ENCODE data around the gene DNALI1.
"Not testable (repeated sequence)": the region's sequence is repeated elsewhere in the genome, so short reads cannot be mapped to it uniquely, and the experiment has no call there.

The DNALI1 gene

DNA sequence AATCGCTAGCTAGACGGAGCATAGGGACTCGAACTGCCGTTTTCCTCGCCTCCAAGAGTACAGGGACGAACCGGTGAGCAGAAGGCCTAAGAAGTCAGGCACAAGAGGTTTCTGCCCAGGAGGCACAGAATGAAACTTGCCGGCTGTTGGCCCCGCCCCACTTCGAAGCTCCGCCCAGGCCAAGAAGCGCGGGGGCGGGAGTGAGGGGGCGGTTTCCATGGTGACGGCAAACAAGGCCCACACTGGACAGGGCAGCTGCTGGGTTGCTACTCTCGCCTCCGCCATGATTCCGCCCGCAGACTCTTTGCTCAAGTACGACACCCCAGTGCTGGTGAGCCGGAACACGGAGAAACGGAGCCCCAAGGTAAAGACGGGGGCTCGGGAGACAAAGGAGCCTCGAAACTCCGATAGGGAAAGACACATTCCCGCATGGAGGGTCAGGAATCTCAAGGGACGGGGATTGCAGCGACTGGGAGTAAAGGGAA, at the start of gene DNALI1:
Gene DNALI1 (plus strand): TSS at position 229 of the 485 bp plus-strand sequence. CDS start 55 bp downstream, at position 284.
- peak; percentile 83 for DNase-seq

DNA sequence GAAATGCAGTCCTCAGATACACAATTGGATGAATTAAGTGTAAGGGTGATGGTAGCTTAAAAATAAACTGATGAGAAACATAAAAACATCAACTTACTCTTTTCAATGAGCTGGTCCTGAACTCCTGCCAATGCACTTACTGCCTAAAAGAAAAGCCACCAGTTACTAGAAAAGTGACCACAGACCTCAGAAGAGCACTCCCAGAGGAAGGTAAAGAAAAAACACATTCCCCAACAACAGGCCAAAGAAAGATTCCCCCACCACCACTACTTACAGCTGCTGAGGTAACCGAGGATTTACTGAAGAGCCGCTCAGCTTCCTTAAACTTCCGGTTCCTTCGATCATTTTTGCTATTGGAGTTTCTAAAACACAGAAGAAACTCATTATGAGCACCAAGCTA, 47.6 kb upstream of the DNALI1 start:
- DNase-seq = no peak

DNA sequence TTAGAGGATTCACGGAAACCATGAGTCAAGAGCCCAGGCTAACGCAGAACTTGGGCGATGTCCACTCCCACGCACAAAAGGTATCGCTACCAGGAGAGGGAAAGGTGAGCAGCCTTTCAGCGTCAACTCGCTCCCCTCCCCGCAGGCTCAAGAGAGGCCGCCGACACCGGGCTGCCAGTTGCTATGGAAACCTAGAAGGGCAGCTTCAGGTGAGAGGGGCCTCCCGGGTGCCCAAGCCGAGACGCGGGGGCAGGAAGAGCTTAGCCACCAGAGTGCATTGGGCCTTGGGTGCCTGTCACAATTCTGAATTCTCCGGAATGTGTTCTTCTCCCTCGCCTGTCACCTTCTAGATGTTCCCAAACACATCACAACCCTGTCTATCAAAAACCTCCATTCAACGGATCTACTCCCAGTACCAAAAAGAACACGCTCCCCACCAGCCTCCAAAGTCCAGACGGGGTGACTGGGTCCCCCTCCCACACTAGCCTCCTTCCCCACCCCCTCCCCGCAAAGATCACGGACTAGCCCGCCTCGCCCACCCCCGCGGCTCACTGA, 42.9 kb upstream of the DNALI1 start:
- DNase-seq = peak; percentile 68

DNA sequence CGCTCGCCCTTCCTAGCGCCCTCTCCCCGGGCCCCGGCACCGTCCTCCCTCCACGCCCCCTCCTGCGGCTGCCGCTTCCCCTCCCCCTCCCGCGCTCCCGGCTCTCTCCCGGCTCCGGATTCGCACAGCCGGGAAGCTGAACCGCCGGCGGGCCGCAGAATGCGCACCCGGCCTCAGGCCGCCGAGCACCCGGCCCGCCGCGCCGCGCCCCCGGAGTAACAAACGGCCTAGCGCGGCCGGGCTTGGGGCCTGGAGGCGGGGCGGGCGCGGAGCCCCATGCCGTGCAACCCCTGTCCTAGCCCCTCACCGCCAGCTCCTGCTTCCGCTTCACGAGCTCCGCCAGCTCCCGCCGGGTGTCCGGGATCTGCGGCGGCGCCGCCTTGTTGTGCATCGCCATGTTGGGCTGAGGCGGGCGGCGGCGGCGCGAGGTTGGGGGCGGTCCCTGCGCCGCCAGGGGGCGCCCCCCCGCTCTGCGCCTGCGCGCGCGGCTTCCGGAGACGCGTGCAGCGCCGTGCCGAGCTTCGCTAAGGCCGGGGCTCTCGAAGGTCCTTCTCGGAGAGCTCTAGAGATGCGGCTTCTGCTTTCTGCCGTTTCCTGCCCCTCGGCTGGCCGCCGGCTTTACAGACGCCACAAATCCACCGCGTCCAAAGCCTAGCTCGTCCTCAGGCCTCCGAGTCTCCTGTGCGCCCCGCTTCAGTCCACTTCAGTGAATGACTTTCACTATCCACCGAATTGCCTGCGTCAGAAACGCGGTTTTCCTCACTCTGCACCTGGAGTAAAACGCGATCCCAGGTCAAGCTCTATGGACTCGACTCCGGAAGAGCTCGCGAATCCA, 42.2 kb upstream of the DNALI1 start, which contains the start of gene MEAF6:
Gene MEAF6 (minus strand): TSS at position 417 of the 835 bp plus-strand sequence. CDS start 20 bp downstream, at position 397.
- DNase-seq = peak; percentile 89

DNA sequence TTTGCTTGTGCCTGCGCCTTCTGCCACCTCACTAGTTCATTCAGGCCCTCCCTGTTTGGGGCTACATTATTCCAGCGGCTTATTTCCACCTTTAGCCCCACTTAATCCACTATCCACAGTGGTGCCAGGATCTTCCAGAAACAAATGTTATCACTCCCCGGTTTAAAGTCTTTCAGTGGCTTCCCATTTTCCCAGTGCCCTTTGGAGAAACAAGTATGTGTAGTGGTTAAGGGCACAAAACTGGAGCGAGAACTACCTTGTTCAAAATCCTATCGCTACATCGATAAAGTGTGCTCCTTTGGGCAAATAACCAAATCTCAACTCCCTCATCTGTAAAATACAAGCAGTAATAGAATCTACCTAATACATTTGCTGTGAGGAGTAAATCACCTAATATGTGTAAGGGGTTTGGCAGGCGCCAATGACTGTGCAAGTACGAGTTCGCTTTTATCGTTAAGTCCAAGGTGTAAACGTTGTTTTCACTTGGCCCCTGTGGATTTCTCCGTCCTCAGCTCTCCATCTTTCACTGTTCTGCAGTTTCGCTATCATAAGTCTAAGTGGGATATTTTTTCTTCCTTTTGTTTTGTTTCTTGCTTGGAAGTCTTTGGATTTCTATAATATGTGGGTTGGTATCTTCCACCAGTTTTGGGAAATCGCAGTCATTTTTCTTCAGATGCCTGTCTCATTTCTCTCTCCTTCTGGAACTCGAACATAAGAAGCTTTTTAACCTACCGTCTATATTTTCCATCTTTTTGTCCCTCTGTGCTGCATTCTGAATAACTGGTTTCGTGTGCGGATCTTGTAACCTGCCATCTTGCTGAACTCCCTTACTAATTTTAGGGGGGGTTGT, 41.3 kb upstream of the DNALI1 start:
- no peak for DNase-seq

DNA sequence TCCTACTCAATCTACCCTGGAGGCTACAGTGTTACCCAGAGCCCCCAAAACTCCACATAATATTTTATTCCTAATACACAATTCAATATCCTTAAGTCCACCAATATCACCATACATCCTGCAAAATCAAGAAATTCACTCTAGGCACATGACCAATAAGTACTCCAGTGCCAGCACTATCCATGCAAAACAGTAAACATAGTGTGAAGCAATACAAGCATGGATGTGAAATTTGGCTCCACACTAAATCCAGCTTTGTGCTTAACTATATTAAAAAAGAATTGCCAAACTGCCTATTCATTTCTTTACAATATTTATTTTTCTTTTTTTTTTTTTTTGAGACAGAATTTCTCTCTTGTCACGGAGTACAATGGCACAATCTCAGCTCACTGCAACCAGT, 39.2 kb upstream of the DNALI1 start:
- no peak for DNase-seq

DNA sequence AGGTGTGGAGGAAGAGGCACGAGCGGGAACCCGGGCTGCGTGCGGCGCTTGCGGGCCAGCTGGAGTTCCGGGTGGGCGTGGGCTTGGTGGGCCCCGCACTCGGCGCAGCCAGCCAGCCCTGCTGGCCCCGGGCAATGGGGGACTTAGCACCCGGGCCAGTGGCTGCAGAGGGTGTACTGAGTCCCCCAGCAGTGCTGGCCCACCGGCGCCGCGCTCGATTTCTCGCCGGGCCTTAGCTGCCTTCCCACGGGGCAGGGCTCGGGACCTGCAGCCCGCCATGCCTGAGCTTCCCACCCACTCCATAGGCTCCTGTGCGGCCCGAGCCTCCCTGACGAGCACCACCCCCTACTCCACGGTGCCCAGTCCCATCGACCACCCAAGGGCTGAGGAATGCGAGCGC, 38.5 kb upstream of the DNALI1 start:
- DNase-seq = not testable (repeated sequence)

DNA sequence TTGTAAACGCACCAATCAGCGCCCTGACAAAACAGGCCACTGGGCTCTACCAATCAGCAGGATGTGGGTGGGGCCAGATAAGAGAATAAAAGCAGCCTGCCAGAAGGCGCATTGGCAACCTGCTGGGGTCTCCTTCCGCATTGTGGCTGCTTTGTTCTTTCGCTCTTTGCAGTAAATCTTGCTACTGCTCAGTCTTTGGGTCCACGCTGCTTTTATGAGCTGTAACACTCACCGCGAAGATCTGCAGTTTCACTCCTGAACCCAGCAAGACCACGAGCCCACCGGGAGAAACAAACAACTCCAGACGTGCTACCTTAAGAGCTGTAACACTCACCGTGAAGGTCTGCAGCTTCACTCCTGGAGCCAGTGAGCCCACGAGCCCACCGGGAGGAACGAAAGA, 37.8 kb upstream of the DNALI1 start:
- DNase-seq = not testable (repeated sequence)

DNA sequence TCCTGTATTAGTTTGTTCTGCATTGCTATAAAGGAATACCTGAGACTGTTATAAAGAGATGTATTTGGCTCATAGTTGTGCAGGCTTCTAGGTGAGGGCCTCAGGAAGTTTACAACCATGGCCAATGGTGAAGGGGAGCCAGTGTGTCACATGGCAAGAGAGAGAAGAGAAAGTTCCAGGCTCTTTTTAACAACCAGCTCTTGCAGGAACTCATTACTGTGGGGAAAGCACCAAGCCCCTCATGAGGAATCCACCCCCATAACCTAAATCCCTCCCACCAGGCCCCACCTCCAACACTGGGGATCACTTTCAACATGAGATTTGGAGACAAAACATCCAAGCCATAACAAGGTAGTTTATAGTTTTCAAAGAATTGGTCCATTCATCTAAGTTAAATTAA, 37.1 kb upstream of the DNALI1 start:
- DNase-seq = no peak

DNA sequence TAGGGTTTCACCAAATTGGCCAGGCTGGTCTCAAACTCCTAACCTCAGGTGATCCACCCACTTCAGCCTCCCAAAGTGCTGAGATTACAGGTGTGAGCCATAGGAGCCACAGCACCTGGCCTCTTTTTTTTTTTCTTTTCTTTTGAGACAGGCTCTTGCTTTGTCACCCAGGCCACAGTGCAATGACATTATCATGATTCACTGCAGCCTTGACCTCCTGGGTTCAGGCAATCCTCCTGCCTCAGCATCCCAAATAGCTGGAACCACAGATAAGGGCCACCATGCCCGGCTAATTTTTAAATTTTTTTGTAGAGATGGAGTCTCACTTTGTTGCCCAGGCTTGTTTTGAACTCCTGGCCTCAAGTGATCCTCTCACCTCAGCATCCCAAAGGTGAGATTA, 26.9 kb upstream of the DNALI1 start:
- not testable (repeated sequence) for DNase-seq

DNA sequence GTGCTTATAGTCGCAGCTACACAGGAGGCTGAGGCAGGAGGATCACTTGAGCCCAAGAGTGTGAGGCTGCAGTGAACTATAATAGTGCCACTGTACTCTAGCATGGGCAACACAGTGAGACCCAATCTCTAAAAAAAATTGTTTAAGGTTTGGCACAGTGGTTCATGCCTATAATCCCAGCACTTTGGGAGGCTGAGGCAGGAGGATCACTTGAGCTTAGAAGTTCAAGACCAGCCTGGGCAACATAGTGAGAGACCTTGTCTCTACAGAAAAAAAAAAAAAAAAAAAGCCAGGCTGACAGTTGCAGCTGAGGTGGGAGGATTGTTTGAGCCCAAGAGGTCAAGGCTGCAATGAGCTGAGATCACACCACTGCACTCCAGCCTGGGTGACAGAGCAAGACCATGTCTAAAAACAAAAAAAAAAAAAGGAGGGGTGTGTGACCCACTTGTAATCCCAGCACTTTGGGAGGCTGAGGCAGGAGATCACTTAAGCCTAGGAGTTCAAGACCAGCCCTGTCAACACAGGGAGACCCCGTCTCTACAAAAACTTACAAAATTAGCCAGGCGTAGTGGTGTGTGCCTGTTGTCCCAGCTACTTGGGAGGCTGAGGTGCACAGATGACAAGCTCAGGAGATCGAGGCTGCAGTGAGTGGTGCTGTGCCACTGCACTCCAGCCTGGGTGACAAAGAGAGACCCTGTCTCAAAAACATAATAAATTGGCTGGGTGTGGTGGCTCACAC, 24.2 kb upstream of the DNALI1 start:
- not testable (repeated sequence) for DNase-seq

DNA sequence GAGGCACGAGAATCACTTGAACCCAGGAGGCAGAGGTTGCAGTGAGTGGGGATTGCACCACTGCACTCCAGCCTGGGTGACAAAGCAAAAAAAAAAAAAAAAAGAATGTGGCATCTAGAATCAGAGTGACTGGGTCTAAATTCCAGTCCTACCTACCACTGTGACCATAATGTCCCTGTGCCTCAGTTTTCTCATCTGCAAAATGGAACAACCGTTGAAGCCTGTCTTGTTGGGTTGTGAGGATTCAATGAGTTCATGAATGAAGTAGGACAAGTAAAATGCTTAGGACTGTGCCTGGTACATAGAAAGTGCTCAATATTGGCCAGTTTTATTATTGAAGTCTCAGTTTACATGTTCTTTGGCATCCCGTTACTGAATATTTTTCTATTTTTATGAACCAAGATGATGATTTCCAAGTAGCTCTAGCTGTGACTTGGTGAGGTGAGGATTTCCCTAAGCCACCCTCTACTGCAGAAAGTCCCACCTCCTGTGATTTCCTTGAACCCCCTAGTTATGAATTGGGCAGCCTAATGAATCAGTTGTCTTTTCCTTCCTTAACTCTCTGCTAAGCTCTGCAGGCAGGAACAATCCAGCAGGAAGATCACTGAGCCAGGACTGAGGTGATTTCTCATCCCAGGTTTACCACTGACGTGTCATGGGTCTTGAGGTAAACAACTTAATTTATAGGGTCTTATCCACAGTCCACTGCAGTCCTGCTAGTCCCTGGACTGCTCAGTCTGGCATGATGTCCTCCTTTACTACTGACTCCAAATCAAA, 23.2 kb upstream of the DNALI1 start:
- no peak for DNase-seq

DNA sequence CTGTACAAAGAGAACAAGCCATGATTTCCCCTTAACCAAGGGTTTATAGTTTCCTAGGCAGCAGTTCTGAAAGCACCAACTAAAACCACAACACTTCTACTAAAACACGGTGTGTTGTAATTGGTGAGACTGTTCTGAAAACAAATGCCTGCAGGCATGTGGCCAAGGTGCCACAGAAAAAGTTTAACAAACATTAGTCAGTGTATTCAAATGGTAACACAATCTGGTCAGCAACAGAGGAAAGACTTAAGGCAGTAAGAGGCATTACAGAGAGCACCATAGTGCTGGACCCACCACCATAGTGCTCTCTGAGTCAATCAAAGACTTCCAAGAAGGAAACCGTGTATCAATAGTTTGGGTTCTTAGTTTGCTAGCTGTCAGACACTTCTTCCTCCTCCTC, 19.4 kb upstream of the DNALI1 start:
- no peak for DNase-seq

DNA sequence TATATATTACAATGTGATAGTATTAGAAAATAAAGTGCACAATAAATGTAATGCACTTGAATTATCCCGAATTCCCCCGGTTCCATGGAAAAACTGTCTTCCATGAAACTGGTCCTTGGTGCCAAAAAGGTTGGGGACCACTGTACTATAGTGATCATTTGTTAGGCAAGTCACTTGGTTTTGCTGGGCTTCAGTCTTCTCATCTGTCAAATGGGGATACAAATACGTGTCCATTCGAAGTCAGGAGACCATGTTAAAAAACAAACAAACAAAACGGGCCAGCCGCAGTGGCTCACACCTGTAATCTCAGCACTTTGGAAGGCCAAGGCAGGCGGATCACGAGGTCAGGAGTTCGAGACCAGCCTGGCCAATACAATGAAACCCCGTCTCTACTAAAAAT, 17.6 kb upstream of the DNALI1 start:
- DNase-seq = not testable (repeated sequence)

DNA sequence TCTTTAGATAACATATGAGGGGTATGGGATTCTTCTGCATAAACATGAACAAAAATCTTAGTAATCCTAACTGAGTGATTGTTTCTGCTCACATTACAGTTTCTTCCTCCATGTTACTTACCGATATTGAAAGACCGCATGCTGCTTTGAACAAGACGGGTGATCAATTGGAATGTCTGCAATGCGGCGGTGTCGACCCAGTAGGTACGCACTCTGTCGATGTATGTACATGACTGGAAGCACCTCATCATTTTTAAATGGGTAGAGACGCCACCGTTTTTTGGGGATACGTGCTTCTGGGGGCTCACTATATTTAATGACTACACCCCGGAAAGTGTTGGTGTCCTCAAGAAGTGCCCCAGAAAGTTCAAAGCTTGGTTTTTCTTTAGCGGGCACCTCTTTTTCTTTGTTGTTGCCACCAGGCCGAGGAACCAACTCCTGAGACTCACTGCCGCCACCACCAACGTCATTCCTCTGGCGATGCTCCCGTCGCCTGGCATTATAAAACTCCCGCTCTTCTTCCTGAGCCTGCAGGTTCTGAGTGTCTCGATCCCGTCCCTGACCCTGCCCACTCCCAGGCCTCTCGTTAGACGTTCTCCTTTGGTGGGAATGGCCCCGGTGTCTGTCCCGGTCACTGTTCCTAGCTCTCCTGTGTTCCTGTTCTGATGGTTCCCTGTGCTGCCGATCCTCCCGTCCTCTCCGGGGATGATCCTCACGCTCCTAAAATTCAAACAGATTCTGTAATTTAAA, 16.5 kb upstream of the DNALI1 start:
- DNase-seq = no peak

DNA sequence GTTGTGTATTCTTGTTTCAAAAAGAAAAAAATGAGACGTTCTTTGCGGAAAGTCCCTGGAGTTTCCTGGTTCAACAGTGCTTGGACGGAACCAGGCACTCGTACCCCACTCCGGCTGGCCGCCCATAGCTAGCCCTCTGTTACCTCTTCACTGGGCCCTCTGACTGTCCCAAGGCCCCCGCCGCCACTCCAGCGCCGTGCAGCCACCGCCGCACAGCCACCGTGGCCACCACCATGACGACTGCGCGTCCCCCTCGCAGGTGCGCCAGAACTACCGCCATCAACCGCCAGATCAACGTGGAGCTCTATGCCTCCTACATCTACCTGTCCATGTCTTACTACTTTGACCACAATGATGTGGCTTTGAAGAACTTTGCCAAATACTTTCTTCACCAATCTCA, 12.2 kb upstream of the DNALI1 start:
- DNase-seq = no peak

DNA sequence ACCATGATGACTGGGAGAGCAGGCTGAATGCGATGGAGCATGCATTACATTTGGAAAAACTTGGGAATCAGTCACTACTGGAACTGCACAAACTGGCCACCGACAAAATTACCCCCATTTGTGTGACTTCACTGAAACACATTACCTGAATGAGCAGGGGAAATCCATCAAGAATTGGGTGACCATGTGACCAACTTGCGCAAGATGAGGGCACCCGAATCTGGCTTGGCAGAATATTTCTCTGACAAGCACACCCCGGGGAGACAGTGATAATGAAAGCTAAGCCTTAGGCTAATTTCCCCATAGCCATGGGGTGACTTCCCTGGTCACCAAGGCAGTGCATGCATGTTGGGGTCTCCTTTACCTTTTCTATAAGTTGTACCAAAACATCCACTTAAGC, 11.7 kb upstream of the DNALI1 start:
- DNase-seq = no peak

DNA sequence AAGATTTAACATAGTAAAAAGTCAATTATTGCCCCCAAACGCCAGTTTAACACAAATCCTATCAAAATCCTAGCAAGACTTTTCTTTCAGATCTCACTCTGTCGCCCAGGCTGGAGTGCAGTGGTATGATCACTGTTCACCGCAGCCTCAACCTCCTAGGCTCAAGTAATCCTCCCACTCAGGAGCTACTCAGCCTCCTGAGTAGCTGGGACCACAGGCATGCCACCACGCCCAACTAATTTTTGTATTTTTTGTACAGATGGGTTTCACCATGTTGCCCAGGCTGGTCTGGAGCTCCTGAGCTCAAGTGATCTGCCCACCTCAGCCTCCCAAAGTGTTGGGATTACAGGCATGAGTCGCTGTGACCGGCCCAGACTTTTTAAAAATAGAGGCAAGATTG, 7.4 kb upstream of the DNALI1 start:
- DNase-seq = no peak

DNA sequence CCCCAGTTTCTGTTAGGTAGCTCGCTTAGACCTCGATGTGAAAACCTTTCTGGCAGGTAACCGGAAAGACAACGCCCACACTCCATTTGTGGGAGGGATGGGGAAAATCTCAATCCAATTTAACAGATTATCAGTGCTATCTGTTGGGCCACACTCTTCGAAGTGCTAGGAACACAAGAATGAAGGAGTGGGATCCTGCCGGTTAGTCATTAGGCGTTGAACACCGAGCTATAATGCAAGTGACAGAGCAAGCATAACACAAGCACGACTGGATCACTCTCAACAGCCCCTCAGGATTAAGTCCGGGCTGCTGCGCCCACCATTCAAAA, 3.2 kb upstream of the DNALI1 start:
- no peak for DNase-seq

DNA sequence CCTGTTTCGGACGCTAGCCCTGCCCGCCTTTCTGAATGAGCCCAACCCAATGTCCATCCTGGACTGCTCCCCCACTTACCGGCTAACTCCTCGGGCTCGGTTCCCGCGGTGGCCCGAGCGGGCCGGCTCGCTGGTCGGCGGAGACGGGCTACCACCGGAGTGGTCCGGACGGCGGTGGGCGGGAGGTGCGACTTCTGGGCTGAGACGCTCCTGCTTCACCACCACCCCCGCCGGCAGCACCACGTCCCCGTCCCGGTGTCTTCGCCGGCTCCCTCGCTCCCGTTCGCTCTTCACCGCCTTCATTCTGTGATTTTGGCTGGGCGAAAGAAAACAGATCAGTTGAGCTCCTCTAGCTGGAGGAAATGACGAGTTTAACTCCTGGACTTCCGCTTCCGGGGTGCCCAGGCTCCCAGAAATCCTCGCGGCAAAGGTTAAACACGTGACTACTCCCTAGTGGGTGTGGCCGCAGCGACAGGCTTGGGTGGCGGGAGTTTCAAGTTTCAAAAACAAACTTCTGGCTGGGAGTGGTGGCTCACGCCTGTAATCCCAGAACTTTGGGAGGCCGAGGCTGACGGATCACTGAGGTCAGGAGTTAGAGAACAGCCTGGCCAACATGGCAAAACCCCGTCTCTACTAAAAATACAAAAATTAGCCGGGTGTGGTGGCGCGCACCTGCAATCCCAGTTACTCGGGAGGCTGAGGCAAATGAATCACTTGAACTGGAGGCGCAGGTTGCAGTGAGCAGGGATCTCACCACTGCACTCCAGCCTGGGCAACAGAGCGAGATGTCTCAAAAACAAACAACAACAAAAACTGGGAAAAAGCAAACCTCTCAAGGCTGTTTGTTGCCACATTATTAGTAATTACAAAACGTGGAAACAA, 2.6 kb upstream of the DNALI1 start, which contains the start of gene SNIP1:
Gene SNIP1 (minus strand): TSS at position 367 of the 882 bp plus-strand sequence. CDS start 64 bp downstream, at position 303.
- DNase-seq = peak; percentile 91
